Mesothelial cell of epicardium (in vitro differentiated cells): Measurements from ENCODE around the gene RUNX3. TPM values are rescaled to one million over a fixed set of nuclear protein-coding genes. Genes with fewer than 3 reads are reported as not detected.

Source experiments
- DNase-seq, 2 experiments: peaks; one replicate each; pipeline ENCODE4 v3.0.0; 2021; ENCODE audit warnings: low spot score in 2 of 2; ENCODE audit not compliant: unreplicated experiment in 2 of 2
- H3K27ac Mint-ChIP-seq: 2 replicates; pipeline ENCODE4 v1.8.0; 2021; ENCODE audit warnings: mixed read lengths
- H3K27me3 Mint-ChIP-seq: 2 replicates; pipeline ENCODE4 v1.8.0; 2021; ENCODE audit warnings: low read depth, mixed read lengths
- H3K36me3 Mint-ChIP-seq: 2 replicates; pipeline ENCODE4 v1.8.0; 2021; ENCODE audit warnings: mixed read lengths
- H3K4me1 Mint-ChIP-seq: 2 replicates; pipeline ENCODE4 v1.8.0; 2021; ENCODE audit warnings: mixed read lengths
- H3K4me3 Mint-ChIP-seq: 2 replicates; pipeline ENCODE4 v1.8.0; 2021; ENCODE audit warnings: mild to moderate bottlenecking, moderate library complexity, mixed read lengths
- H3K9me3 Mint-ChIP-seq: 2 replicates; pipeline ENCODE4 v1.8.0; 2021; ENCODE audit warnings: mixed read lengths
- microRNA-seq: library from miRNA; unstranded; fragments of <30 nt; microRNA quantifications from one replicate; pipeline ENCODE4 v1.2.0, GENCODE V29; 2021; ENCODE audit warnings: inconsistent platforms, mixed read lengths
- total RNA-seq: library from RNA; stranded (reverse); gene quantifications from 3 replicates; pipeline ENCODE4 v1.2.1, GENCODE V29; 2021
- TF ChIP-seq, protein P1 (sequence below): fragments of 200-600 bp; sonication (generic); IDR thresholded peaks from one replicate; pipeline ENCODE4 v1.5.0; 2021; ENCODE audit warnings: antibody characterized with exemption; ENCODE audit not compliant: unreplicated experiment

The RUNX3 gene
- total RNA-seq, 1 donor from 2014 or later: 0.13 TPM

DNA sequence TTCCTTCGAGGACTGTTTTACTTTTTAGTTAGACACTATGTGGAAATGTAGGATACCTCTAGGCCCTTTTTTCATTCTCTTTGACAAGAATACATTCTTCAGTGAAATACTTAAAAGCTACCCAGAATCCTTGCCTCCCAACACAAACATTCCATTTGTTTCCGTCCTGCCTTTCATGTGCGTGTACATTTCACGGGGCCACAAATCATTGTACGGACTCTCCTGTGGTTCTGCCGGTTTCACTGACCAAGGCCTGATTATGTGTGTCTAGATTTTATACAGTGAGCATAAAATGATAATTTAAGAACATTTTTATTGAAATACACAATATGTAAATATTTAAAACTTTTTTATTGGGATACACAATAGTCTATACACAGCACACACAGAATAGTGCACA is 76.4 kb downstream of the RUNX3 start:
- H3K27me3 Mint-ChIP-seq: peaks cover 8% of the 10 kb centered on the region
- H3K4me3 Mint-ChIP-seq: no peak overlapping the region
- no peaks in the 10 kb centered on the region for H3K36me3 Mint-ChIP-seq
- no peaks in the 10 kb centered on the region for H3K9me3 Mint-ChIP-seq
- H3K4me1 Mint-ChIP-seq: peaks cover 36% of the 10 kb centered on the region
- TF ChIP-seq, protein P1, sequence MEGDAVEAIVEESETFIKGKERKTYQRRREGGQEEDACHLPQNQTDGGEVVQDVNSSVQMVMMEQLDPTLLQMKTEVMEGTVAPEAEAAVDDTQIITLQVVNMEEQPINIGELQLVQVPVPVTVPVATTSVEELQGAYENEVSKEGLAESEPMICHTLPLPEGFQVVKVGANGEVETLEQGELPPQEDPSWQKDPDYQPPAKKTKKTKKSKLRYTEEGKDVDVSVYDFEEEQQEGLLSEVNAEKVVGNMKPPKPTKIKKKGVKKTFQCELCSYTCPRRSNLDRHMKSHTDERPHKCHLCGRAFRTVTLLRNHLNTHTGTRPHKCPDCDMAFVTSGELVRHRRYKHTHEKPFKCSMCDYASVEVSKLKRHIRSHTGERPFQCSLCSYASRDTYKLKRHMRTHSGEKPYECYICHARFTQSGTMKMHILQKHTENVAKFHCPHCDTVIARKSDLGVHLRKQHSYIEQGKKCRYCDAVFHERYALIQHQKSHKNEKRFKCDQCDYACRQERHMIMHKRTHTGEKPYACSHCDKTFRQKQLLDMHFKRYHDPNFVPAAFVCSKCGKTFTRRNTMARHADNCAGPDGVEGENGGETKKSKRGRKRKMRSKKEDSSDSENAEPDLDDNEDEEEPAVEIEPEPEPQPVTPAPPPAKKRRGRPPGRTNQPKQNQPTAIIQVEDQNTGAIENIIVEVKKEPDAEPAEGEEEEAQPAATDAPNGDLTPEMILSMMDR: no peak
- no peak for DNase-seq
- H3K27ac Mint-ChIP-seq: peak overlapping the region; percentile 80

DNA sequence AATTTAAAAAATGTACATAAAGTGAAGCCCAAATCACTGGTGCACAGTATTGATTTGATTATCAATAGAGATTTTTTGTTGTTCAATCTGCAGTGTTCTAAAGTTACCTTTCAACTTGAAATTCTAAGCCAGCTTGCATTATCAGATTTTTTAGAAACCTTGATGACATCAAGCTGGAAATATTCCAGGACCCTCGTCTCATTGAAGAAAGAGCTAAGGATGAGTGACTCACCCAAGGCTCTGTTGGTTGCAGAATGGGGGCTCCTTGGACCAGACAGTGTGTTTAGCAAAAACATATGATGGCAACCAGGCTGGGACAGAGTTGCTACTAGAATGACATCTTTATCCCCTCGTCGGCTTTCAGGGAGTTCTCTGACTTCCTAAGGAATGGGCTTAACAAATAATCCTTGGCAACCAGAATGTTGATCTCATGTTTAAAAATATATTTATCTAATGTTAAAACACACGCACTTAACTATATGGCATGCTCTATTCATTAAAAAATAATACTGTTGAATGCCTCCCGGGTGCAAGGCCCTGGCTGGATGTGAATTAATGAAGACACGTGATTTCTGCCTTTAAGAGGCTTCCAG is 79.7 kb downstream of the RUNX3 start:
- H3K36me3 Mint-ChIP-seq: peaks cover 4% of the 10 kb centered on the region
- TF ChIP-seq, protein P1: no peak
- peak overlapping the region; percentile 30 for H3K27ac Mint-ChIP-seq
- H3K9me3 Mint-ChIP-seq: no peaks in the 10 kb centered on the region
- H3K4me3 Mint-ChIP-seq: no peak overlapping the region
- H3K27me3 Mint-ChIP-seq: peaks cover 8% of the 10 kb centered on the region
- no peak for DNase-seq
- H3K4me1 Mint-ChIP-seq: peaks cover 40% of the 10 kb centered on the region

DNA sequence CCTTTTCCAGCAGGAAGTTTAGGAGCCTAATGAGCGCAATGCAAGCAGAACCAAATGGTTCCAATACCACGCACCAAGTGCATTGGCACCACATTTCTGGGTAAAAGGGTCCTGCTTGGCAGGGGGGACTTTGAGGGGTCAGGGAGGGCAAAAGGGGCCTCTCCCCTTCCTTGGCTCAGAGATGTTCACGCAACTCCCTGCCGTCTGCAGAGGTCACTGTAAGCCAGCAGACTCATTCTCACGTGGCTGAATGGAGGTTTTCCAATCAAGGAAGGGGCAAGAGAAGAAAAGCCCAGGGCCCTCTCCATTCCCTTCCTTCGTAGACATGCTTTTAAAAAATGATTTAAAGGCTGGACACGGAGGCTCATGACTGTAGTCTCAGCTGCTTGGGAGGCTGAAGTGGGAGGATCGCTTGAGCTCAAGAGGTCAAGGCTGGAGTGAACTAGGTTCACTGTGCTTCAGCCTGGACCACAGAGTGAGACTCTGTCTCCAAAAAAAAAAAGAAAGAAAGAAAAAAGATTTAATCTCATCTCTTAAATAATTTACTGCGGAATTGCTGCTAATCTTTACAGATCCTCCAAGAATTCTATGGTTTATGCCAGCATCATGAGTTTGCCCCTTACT is 80.3 kb downstream of the RUNX3 start:
- Mint-ChIP-seq H3K27ac (no peak overlapping the region), H3K27me3 (peaks cover 8% of the 10 kb centered on the region), H3K9me3 (no peaks in the 10 kb centered on the region), H3K4me3 (peak overlapping the region; percentile 59), H3K36me3 (peaks cover 4% of the 10 kb centered on the region), H3K4me1 (peaks cover 40% of the 10 kb centered on the region)
- DNase-seq: no peak
- TF ChIP-seq, protein P1: no peak

Small RNA genes lying within 50 kb of the gene (microRNA-seq; reads per million reads assigned to microRNA genes)
- not detected for gene MIR6731

Other genes starting within 250 kb of the RUNX3 start
- gene CLIC4, start 184.8 kb downstream of the RUNX3 start, total RNA-seq: 135 to 136 TPM (median 135 TPM) in 3 replicates